Measurements from ENCODE around the gene SDR9C7. TPM values are rescaled to one million over a fixed set of nuclear protein-coding genes. Genes with fewer than 3 reads are reported as not detected.
"Not testable (repeated sequence)": the region's sequence is repeated elsewhere in the genome, so short reads cannot be mapped to it uniquely, and the experiment has no call there.

Gene SDR9C7
- total RNA-seq, 6 experiments from 2014 or later: not detected

DNA sequence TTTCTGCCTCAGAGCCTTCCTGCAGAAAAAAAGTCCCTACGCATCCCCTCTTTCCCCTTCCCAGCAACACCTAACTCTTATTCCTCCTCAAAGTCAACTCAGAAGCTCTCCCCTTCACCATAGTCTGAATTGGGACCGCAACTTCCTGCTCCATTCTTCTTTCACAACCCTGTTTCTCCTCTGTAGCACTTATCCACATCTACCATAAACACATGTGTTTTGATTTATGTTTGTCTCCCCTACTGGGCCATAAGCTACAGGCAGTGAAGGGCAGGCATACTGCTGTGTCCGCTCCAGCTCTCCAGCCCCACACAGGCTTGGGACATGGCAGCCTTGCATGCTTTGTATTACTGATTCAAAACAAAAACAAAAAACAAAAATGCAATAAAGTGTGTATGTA lies 5.9 kb downstream of the SDR9C7 start:
- H3K4me1 Mint-ChIP-seq (ENCODE audit: low read depth): peaks cover 6% of the 10 kb centered on the region; the same call in 1 of the 2 replicates
- H3K27ac Mint-ChIP-seq: no peak overlapping the region
- no peak overlapping the region for H3K4me3 Mint-ChIP-seq
- no peak for DNase-seq
- H3K36me3 Mint-ChIP-seq (ENCODE audit: low read depth): no peaks in the 10 kb centered on the region
- H3K9me3 Mint-ChIP-seq: no peaks in the 10 kb centered on the region
- H3K27me3 Mint-ChIP-seq (ENCODE audit: insufficient read depth): peaks cover 31% of the 10 kb centered on the region
- TF ChIP-seq, protein P1, sequence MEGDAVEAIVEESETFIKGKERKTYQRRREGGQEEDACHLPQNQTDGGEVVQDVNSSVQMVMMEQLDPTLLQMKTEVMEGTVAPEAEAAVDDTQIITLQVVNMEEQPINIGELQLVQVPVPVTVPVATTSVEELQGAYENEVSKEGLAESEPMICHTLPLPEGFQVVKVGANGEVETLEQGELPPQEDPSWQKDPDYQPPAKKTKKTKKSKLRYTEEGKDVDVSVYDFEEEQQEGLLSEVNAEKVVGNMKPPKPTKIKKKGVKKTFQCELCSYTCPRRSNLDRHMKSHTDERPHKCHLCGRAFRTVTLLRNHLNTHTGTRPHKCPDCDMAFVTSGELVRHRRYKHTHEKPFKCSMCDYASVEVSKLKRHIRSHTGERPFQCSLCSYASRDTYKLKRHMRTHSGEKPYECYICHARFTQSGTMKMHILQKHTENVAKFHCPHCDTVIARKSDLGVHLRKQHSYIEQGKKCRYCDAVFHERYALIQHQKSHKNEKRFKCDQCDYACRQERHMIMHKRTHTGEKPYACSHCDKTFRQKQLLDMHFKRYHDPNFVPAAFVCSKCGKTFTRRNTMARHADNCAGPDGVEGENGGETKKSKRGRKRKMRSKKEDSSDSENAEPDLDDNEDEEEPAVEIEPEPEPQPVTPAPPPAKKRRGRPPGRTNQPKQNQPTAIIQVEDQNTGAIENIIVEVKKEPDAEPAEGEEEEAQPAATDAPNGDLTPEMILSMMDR (IDR thresholded peaks at IDR 0.05): no peak

DNA sequence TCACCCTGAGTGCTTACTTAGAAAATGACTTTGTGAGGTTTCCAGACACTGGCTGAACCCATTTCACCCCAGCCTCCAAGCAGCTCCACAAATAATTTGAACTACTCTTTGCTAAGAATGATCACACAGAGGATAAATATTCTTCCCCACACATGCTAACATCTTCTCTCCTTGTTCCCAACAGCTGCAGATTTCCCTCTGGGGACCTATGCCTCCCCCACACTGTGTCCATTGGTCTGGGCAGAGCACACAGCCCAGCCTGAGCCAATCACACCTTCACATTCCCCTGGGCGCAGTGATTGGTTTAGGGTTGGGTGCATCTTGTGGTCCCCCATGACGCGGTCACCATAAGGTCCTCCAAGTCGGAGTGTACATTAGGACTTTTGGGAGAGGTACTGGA lies 6.9 kb downstream of the SDR9C7 start:
- H3K4me3 Mint-ChIP-seq: no peak overlapping the region
- TF ChIP-seq, protein P1 (IDR thresholded peaks at IDR 0.05): no peak
- DNase-seq: no peak
- peaks cover 26% of the 10 kb centered on the region for H3K27me3 Mint-ChIP-seq (ENCODE audit: insufficient read depth)
- no peaks in the 10 kb centered on the region for H3K9me3 Mint-ChIP-seq
- peaks cover 6% of the 10 kb centered on the region; the same call in 1 of the 2 replicates for H3K4me1 Mint-ChIP-seq (ENCODE audit: low read depth)
- H3K27ac Mint-ChIP-seq: no peak overlapping the region
- no peaks in the 10 kb centered on the region for H3K36me3 Mint-ChIP-seq (ENCODE audit: low read depth)

DNA sequence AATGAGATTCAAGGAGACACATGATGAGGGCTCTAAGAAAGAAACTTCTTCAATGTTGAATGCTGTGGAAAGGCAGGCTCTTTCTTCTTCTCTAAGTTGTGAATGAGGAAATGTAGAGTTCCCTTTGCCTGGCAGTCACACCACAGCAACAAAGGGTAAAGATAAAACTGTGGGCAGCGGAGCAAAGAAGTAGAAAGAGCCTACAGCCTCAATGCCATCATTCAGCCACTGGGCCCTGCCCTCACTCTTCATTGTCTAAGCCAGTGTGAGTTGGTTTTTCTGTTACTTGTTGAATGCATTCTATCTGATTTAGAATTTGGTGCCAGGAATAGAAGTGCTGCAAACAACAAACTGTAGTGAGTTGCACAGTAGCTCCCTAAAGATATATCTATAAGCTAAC lies 12.2 kb downstream of the SDR9C7 start:
- Mint-ChIP-seq H3K27me3 (ENCODE audit: insufficient read depth) (peaks cover 23% of the 10 kb centered on the region), H3K4me1 (ENCODE audit: low read depth) (no peaks in the 10 kb centered on the region), H3K4me3 (no peak overlapping the region), H3K27ac (no peak overlapping the region), H3K9me3 (no peaks in the 10 kb centered on the region), H3K36me3 (ENCODE audit: low read depth) (no peaks in the 10 kb centered on the region)
- TF ChIP-seq, protein P1 (IDR thresholded peaks at IDR 0.05): no peak
- DNase-seq: no peak

DNA sequence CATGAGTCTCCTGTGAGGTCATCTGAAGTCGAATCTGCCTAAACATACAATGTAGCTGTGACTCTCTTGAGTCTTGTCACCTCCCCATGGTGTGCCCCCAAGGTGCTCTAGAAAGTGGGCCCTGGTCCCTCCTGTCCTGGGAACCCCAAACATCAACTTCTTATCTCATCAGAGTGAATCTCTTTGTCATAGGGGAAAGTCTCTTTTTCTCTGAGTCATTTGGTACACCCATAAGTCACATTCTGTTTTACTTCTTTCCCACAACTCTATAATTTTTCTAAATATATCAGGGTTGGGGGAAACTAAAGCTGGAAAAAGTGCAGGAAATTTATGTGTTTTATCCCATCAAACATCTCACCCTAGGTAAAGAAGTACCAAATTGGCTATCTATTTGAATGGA lies 12.9 kb downstream of the SDR9C7 start:
- TF ChIP-seq, protein P1 (IDR thresholded peaks at IDR 0.05): no peak
- H3K36me3 Mint-ChIP-seq (ENCODE audit: low read depth): no peaks in the 10 kb centered on the region
- no peak for DNase-seq
- H3K4me3 Mint-ChIP-seq: no peak overlapping the region
- no peak overlapping the region for H3K27ac Mint-ChIP-seq
- no peaks in the 10 kb centered on the region for H3K9me3 Mint-ChIP-seq
- H3K27me3 Mint-ChIP-seq (ENCODE audit: insufficient read depth): peaks cover 19% of the 10 kb centered on the region
- H3K4me1 Mint-ChIP-seq (ENCODE audit: low read depth): no peaks in the 10 kb centered on the region

DNA sequence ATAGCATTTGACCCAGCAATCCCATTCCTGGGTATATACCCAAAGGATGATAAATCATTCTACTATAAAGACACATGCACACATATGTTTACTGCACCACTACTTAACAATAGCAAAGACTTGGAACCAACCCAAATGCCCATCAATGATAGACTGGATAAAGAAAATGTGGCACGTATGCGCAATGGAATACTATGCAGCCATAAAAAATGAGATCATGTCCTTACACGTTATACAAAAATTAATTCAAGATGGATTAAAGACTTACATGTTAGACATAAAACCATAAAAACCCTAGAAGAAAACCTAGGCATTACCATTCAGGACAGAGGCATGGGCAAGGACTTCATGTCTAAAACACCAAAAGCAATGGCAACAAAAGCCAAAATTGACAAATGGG lies 16.1 kb downstream of the SDR9C7 start:
- H3K4me3 Mint-ChIP-seq; H3K4me1 Mint-ChIP-seq (ENCODE audit: low read depth); H3K36me3 Mint-ChIP-seq (ENCODE audit: low read depth); H3K9me3 Mint-ChIP-seq; H3K27ac Mint-ChIP-seq; DNase-seq: not testable (repeated sequence)
- H3K27me3 Mint-ChIP-seq (ENCODE audit: insufficient read depth): peaks cover 20% of the 10 kb centered on the region

DNA sequence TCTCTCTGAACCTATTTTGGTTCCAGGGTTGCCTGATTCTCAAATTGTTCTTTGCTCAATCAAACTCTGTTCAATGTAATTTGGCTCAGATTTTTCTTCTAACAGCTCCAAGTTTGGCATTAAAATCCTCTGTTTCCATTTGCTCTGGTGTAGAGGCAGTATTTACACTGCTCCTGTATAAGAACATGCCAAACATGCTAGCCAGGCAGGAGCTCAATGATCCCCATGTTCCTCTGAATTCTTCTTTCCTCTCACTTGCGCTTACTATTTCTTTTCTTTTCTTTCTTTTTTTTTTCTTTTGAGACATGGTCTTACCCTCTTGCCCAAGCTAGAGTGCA lies 17.2 kb downstream of the SDR9C7 start:
- no peak overlapping the region for H3K27ac Mint-ChIP-seq
- H3K9me3 Mint-ChIP-seq: no peaks in the 10 kb centered on the region
- H3K27me3 Mint-ChIP-seq (ENCODE audit: insufficient read depth): peaks cover 20% of the 10 kb centered on the region
- H3K4me1 Mint-ChIP-seq (ENCODE audit: low read depth): no peaks in the 10 kb centered on the region
- no peak overlapping the region for H3K4me3 Mint-ChIP-seq
- no peaks in the 10 kb centered on the region for H3K36me3 Mint-ChIP-seq (ENCODE audit: low read depth)
- no peak for DNase-seq
- TF ChIP-seq, protein P1 (IDR thresholded peaks at IDR 0.05): no peak
